Aorta (tissue), 5 donors: Measurements from ENCODE around the gene FMR1NB. TPM values are rescaled to one million over a fixed set of nuclear protein-coding genes. Genes with fewer than 3 reads are reported as not detected.

Experiments
- ATAC-seq: fragments of 200-7000 bp; cut with Tn5 transposase; one replicate; pipeline ENCODE4 v1.9.1; 2022; ENCODE audit warnings: moderate library complexity; ENCODE audit not compliant: low FRiP score
- DNase-seq, 2 donors: peaks; one replicate each; pipeline ENCODE4 v3.0.0-alpha.2; 2020
- H3K27ac ChIP-seq, 2 donors: one replicate each; pipeline ENCODE4 v1.5.1; 2013; ENCODE audit warnings: low read length in 2 of 2, mild to moderate bottlenecking in 2 of 2, moderate library complexity in 2 of 2, control low read depth in 1 of 2, inconsistent platforms in 1 of 2, low read depth in 1 of 2
- H3K27me3 ChIP-seq, 2 donors: one replicate each; pipeline ENCODE4 v1.6.1; 2013; ENCODE audit warnings: control low read depth in 1 of 2, low read length in 1 of 2, mild to moderate bottlenecking in 1 of 2, moderate library complexity in 1 of 2; ENCODE audit not compliant: insufficient read depth in 2 of 2, control insufficient read depth in 1 of 2
- H3K36me3 ChIP-seq, 2 donors: one replicate each; pipeline ENCODE4 v1.6.1; 2013; ENCODE audit warnings: control low read depth in 1 of 2, low read length in 1 of 2, mild to moderate bottlenecking in 1 of 2; ENCODE audit not compliant: insufficient read depth in 2 of 2, control insufficient read depth in 1 of 2
- H3K4me1 ChIP-seq, 2 donors: one replicate each; pipeline ENCODE4 v1.6.1; 2013; ENCODE audit warnings: low read length in 2 of 2, control low read depth in 1 of 2, mild to moderate bottlenecking in 1 of 2, moderate library complexity in 1 of 2; ENCODE audit not compliant: insufficient read depth in 2 of 2, control insufficient read depth in 1 of 2
- H3K4me3 ChIP-seq, 2 donors: one replicate each; pipeline ENCODE4 v1.5.1; 2013; ENCODE audit warnings: low read length in 2 of 2, control low read depth in 1 of 2, mild to moderate bottlenecking in 1 of 2
- H3K9me3 ChIP-seq: one replicate; pipeline ENCODE4 v1.6.1; 2013; ENCODE audit warnings: mild to moderate bottlenecking, low read length; ENCODE audit not compliant: control insufficient read depth
- WGBS, 2 donors: extraction: QIAGEN DNeasy Blood & Tissue Kit; methylation state at CpG; one replicate each; pipeline ENCODE4 v1.1.7; 2013; 5-methylcytosine and 5-hydroxymethylcytosine counted together
- intact Hi-C, 2 donors: fragments of 100-400 bp; cut with DNase I; formaldehyde crosslinking; loops; one replicate each; pipeline versions ENCODE4 v1.14.2 to v1.15.0; 2022
- polyA plus RNA-seq, 2 donors: library from polyadenylated mRNA; stranded (reverse); fragments of 200-250 nt; gene quantifications; one replicate each; pipeline ENCODE4 v1.2.3, GENCODE V29; 2013
- total RNA-seq, 2 donors: library from RNA; stranded (reverse); fragmentation: NEBNext Ultra II Directional; extraction: Animal tissue kit (Norgen Biotek cat#: 25700); gene quantifications; one replicate each; pipeline ENCODE4 v1.2.1, GENCODE V29; 2021
- donor health status: healthy with polysubstance abuse.
- donor health status: Bipolar disorder and iron deficiency.
- donor health status: DM: no; HTN: no; CAD: no.
- donor health status: DM: no; HTN: no; CAD: no.
- donor health status: DM: yes; HTN: yes; CAD: no.

FMR1NB gene
- total and polyA plus RNA-seq, 4 donors, result not detected

DNA sequence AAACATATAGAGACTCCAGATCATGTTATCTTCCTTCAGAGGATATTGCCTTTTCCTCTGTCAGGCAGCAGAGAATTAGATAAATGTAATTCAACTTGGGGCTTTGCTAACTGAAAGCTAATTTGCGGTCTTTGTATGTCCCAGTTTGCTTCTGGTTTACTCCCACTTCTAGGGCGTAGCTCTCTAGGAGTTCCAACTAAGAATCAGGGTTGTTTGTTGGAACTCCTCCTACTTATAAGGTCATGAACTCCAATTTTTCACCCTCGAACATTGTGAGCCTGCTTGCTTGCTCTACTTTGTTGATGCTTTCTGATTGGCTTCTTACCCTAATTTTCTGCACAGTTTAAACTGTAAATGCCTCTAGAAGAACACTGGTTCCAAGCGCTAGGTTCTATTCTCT lies 66.1 kb downstream of the FMR1NB start:
- no peaks in the 10 kb centered on the region for H3K4me1 ChIP-seq
- no peak for DNase-seq
- ATAC-seq, result no peak
- intact Hi-C loops, result no loop called here
- no peak overlapping the region for H3K4me3 ChIP-seq
- H3K27ac ChIP-seq, result no peak overlapping the region
- no peaks in the 10 kb centered on the region for H3K9me3 ChIP-seq
- WGBS, 2 donors, result 63 to 79% methylated on average over 4 of the region's 4 CpGs
- no peaks in the 10 kb centered on the region for H3K27me3 ChIP-seq
- no peaks in the 10 kb centered on the region for H3K36me3 ChIP-seq

DNA sequence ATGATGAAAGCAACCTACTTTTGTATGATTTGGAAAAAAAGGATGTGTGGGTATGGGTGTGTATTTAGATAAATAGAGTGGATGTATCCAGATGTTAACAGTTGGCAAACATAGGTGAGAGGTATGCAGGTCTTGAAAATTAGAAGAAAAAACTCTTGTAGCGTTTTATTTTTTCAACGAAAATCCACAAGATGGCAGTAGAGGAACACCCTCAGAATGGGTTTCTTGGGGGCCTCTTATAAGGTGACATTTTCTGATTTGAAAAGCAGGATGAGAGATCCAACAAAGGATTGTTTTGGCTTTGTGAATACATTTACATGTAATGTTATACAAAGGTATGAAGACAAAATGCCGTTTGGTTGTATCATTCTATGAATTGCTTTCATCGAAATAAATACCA lies 68.3 kb downstream of the FMR1NB start:
- ATAC-seq (no peak), DNase-seq (no peak)
- Histone ChIP-seq H3K27ac (no peak overlapping the region), H3K4me3 (no peak overlapping the region), H3K27me3 (no peaks in the 10 kb centered on the region), H3K4me1 (no peaks in the 10 kb centered on the region), H3K36me3 (no peaks in the 10 kb centered on the region), H3K9me3 (no peaks in the 10 kb centered on the region)
- 22 to 27% methylated on average over 4 of the region's 4 CpGs for WGBS, 2 donors
- intact Hi-C loops, result no loop called here

DNA sequence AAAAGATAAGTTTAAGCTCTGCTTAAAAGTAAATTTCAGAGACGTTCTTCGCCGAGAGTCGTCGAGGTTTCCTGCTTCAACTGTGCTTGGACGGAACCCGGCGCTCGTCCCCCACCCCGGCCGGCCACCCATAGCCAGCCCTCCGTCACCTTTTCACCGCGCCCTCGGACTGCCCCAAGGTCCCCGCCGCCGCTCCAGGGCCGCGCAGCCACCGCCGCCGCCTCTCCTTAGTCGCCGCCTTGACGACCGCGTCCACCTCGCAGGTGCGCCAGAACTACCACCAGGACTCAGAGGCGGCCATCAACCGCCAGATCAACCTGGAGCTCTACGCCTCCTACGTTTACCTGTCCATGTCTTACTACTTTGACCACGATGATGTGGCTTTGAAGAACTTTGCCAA lies 70.8 kb downstream of the FMR1NB start:
- Histone ChIP-seq H3K36me3 (no peaks in the 10 kb centered on the region), H3K27ac (no peak overlapping the region), H3K27me3 (no peaks in the 10 kb centered on the region), H3K4me3 (no peak overlapping the region), H3K4me1 (no peaks in the 10 kb centered on the region), H3K9me3 (no peaks in the 10 kb centered on the region)
- intact Hi-C loops, result no loop called here
- 79 to 92% methylated on average over 35 of the region's 35 CpGs for WGBS, 2 donors
- DNase-seq (no peak), ATAC-seq (no peak)

DNA sequence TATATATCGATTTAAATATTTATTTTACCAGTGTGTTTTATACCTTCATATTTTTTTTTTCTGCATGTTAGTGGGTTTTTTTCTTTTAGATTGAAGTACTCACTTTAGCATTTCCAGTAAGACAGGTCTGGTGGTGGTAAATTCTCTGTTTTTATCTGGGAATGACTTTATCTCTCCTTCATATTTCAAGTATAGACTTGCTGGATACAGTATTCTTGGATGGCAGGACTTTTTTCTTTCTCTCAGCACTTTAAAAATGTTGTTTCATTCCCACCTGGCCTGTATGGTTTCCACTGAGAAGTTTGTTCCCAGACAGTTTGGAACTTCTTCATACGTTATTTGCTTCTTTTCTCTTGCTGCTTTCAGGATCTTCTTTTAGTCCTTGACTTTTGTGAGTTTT lies 86.1 kb downstream of the FMR1NB start:
- no peak overlapping the region for H3K4me3 ChIP-seq
- no peaks in the 10 kb centered on the region for H3K36me3 ChIP-seq
- no peaks in the 10 kb centered on the region for H3K27me3 ChIP-seq
- 85 to 95% methylated on average over 2 of the region's 2 CpGs for WGBS, 2 donors
- intact Hi-C loops, result no loop called here
- no peak overlapping the region for H3K27ac ChIP-seq
- no peak for DNase-seq
- no peak for ATAC-seq
- H3K9me3 ChIP-seq, result no peaks in the 10 kb centered on the region
- H3K4me1 ChIP-seq, result no peaks in the 10 kb centered on the region

DNA sequence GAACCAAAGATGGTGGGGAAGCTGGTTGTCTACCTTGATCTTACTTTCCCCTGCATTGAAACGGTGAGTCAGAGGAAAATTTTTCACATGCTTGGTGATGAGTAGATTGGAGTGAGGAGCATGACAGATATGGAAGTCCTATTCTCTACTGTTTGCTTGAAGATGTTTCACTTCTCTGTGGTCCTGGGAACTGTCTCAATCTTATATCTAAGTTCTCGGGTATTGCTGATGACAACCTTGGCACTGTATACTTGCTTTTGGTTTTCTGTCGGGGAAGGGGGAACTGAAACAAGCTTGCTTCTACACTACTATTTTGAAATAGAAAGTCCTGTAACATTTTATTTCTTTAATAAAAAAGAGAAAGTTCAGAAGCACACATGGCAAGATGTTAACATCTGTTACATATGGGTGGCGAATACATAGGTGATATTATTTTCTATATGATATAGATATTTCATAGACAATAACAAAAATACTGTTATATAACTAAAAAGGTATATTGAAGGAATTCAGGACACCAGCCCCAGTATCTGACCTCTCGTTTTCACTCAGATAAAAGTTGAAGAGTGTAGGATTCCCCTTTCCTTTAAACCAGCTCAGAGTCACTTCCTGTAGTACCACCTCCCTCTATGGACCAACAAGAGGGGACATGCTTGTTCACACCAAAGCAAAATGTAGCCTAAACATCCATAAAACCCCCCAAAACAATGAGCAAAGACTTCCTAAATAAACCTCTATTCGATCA lies 88.8 kb downstream of the FMR1NB start:
- intact Hi-C loops, result no loop called here
- WGBS, 2 donors, result 72 to 76% methylated on average over 6 of the region's 6 CpGs
- DNase-seq, result no peak

DNA sequence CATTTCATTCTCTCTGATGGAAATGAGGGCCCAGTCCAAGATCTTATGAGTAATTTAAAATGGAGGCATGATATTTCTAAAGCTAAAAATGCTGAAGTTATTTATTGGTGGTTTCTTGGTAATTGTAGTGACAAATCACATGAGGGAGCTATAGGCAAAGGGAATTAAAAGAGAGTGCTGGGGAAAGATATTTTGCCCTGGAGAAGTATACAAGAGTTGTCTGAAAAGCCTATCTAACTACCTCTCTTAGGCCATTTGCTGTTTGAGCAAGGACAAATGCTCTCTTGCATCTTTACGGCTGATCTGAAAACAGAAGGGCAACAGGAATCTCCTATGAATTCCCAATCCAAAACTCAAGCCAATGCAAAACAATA lies 89.4 kb downstream of the FMR1NB start:
- intact Hi-C loops, result no loop called here
- 58 to 71% methylated on average over 1 of the region's 1 CpG for WGBS, 2 donors

More for the DNA sequence above, 88.8 kb downstream of the FMR1NB start:
- Histone ChIP-seq H3K9me3 (no peaks in the 10 kb centered on the region), H3K27me3 (no peaks in the 10 kb centered on the region), H3K4me1 (no peaks in the 10 kb centered on the region), H3K4me3 (no peak overlapping the region), H3K36me3 (no peaks in the 10 kb centered on the region), H3K27ac (no peak overlapping the region)
- ATAC-seq, result no peak

More for the DNA sequence above, 89.4 kb downstream of the FMR1NB start:
- H3K4me3 ChIP-seq, result no peak overlapping the region
- no peaks in the 10 kb centered on the region for H3K4me1 ChIP-seq
- no peaks in the 10 kb centered on the region for H3K36me3 ChIP-seq
- H3K27ac ChIP-seq, result no peak overlapping the region
- no peaks in the 10 kb centered on the region for H3K27me3 ChIP-seq
- no peaks in the 10 kb centered on the region for H3K9me3 ChIP-seq
- ATAC-seq (no peak), DNase-seq (no peak)

Other genes with a start within 250 kb of the FMR1NB start
- 10 to 100 TPM; 45.8 to 51.8 TPM for gene FMR1, start 69.4 kb upstream of the FMR1NB start, total RNA-seq
- 10 to 100 TPM; 25.4 to 26.4 TPM for gene FMR1, start 69.4 kb upstream of the FMR1NB start, polyA plus RNA-seq